ENCODE results near the gene HHAT. TPM values are rescaled to one million over a fixed set of nuclear protein-coding genes. Genes with fewer than 3 reads are reported as not detected.

The HHAT gene
- total RNA-seq, 4 donors from 2014 or later = 0.31 to 0.33 (median 0.33) TPM; not detected in 1

DNA sequence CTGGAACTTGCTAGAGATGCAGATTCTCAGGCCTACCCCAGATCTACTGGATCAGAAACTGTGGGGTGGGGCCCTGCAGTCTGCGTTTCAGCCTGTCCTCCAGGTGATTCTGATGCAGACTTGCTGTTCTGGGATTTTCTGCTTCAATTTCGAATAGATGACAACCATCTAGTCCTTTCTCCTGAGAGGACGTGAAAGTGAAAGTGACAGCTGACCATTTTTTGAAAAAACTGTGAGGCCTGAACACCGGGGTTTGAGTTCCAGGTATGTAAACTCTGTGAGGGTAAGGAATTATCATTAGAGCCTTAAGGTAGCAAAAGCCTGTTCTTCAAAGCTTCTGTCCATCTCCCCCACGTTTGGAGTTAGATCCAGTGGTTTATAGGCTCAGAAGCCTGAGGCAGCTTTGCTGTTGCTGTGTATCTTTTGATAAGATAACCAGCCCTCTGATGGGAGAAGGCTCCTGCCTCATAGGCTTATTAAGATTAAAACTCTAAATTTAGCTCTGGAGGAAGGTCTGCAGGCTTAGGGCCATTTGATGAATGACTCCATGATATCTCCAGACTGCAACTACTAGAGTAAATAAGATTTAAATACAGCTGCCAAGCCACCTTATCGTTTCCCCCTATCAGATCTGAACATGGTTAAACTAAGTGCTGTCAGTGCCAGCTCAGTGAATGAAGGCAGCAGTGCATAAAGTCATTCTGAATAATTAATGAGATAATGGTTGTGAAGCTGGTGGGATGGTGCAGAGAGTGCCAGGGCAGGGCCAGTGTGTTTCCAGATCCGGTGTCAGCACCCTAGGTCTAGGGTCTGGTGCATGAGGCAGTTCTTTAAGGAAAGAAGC lies 335.2 kb downstream of the HHAT start:
- ATAC-seq = no peak
- TF ChIP-seq POLR2A (IDR thresholded peaks at IDR 0.05) = no peak
- TF ChIP-seq, protein P1, sequence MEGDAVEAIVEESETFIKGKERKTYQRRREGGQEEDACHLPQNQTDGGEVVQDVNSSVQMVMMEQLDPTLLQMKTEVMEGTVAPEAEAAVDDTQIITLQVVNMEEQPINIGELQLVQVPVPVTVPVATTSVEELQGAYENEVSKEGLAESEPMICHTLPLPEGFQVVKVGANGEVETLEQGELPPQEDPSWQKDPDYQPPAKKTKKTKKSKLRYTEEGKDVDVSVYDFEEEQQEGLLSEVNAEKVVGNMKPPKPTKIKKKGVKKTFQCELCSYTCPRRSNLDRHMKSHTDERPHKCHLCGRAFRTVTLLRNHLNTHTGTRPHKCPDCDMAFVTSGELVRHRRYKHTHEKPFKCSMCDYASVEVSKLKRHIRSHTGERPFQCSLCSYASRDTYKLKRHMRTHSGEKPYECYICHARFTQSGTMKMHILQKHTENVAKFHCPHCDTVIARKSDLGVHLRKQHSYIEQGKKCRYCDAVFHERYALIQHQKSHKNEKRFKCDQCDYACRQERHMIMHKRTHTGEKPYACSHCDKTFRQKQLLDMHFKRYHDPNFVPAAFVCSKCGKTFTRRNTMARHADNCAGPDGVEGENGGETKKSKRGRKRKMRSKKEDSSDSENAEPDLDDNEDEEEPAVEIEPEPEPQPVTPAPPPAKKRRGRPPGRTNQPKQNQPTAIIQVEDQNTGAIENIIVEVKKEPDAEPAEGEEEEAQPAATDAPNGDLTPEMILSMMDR (IDR thresholded peaks at IDR 0.05 in 4 of 5, conservative IDR thresholded peaks at IDR 0.05 in 1 of 5) = no peak

GRCh38 chr1:210669951-210670350 lies 341.2 kb downstream of the HHAT start:
- H3K27ac ChIP-seq = no peak overlapping the region
- H3K27me3 ChIP-seq = no peaks in the 10 kb centered on the region
- H3K36me3 ChIP-seq = no peaks in the 10 kb centered on the region
- no peaks in the 10 kb centered on the region for H3K9me3 ChIP-seq
- DNase-seq = no peak
- ATAC-seq = no peak
- in situ Hi-C loops (cut with MboI; ENCODE audit: low sequenced_read_pairs in 4 of 4) (no loop called here), intact Hi-C loops (cut with DNase I; ENCODE audit: low total_unique reads) (no loop called here)
- no peak for TF ChIP-seq POLR2A (IDR thresholded peaks at IDR 0.05)
- TF ChIP-seq, protein P1 (IDR thresholded peaks at IDR 0.05 in 4 of 5, conservative IDR thresholded peaks at IDR 0.05 in 1 of 5) = no peak
- no peaks in the 10 kb centered on the region for H3K4me1 ChIP-seq
- no peak overlapping the region for H3K4me3 ChIP-seq

More for the DNA sequence above, 335.2 kb downstream of the HHAT start:
- Histone ChIP-seq H3K27ac (no peak overlapping the region), H3K4me1 (no peaks in the 10 kb centered on the region), H3K36me3 (no peaks in the 10 kb centered on the region), H3K27me3 (no peaks in the 10 kb centered on the region), H3K9me3 (no peaks in the 10 kb centered on the region), H3K4me3 (no peak overlapping the region)
- intact Hi-C loops (cut with DNase I; ENCODE audit: low total_unique reads) (no loop called here), in situ Hi-C loops (cut with MboI; ENCODE audit: low sequenced_read_pairs in 4 of 4) (no loop called here)
- DNase-seq = no peak

- intact Hi-C loops (cut with DNase I; ENCODE audit: low total_unique reads) = no loop called here
- DNase-seq = no peak
- no peak for ATAC-seq
- Histone ChIP-seq H3K27ac (no peak overlapping the region), H3K27me3 (no peaks in the 10 kb centered on the region), H3K9me3 (no peaks in the 10 kb centered on the region), H3K36me3 (no peaks in the 10 kb centered on the region), H3K4me3 (no peak overlapping the region), H3K4me1 (no peaks in the 10 kb centered on the region)
- no peak for TF ChIP-seq POLR2A (IDR thresholded peaks at IDR 0.05)
- TF ChIP-seq, protein P1 (IDR thresholded peaks at IDR 0.05 in 4 of 5, conservative IDR thresholded peaks at IDR 0.05 in 1 of 5) = no peak
- in situ Hi-C loops (cut with MboI; ENCODE audit: low sequenced_read_pairs in 4 of 4) = no loop called here
Measured at GRCh38 chr1:210674151-210674550, 345.4 kb downstream of the HHAT start.

GRCh38 chr1:210676539-210676938 lies 347.8 kb downstream of the HHAT start:
- no peaks in the 10 kb centered on the region for H3K4me1 ChIP-seq
- in situ Hi-C loops (cut with MboI; ENCODE audit: low sequenced_read_pairs in 4 of 4) (no loop called here), intact Hi-C loops (cut with DNase I; ENCODE audit: low total_unique reads) (no loop called here)
- no peaks in the 10 kb centered on the region for H3K36me3 ChIP-seq
- no peak overlapping the region for H3K4me3 ChIP-seq
- no peak overlapping the region for H3K27ac ChIP-seq
- no peak for ATAC-seq
- no peaks in the 10 kb centered on the region for H3K9me3 ChIP-seq
- TF ChIP-seq, protein P1 (IDR thresholded peaks at IDR 0.05 in 4 of 5, conservative IDR thresholded peaks at IDR 0.05 in 1 of 5) = no peak
- no peak for TF ChIP-seq POLR2A (IDR thresholded peaks at IDR 0.05)
- no peaks in the 10 kb centered on the region for H3K27me3 ChIP-seq
- DNase-seq = no peak

Data from gastrocnemius medialis (tissue), 4 donors.